ENCODE data around the gene SPATC1L.
"Not testable (repeated sequence)": the region's sequence is repeated elsewhere in the genome, so short reads cannot be mapped to it uniquely, and the experiment has no call there.

The SPATC1L gene

GRCh38 chr21:46207006-46207919, 23.0 kb upstream of the SPATC1L start:
- no peaks in the 10 kb centered on the region for H3K4me1 ChIP-seq (ENCODE audit: insufficient read depth, low read length)
- H3K9me3 ChIP-seq (ENCODE audit: insufficient read depth, low read depth, low read length) = no peaks in the 10 kb centered on the region
- WGBS = 94% methylated on average over 21 of the region's 21 CpGs
- no peak overlapping the region for H3K9ac ChIP-seq (ENCODE audit: low read depth, low read length)
- peaks cover 82% of the 10 kb centered on the region for H3K36me3 ChIP-seq (ENCODE audit: insufficient read depth, low read length)
- H3K27ac ChIP-seq (ENCODE audit: low read depth, low read length) = no peak overlapping the region
- H3K4me3 ChIP-seq (ENCODE audit: low read length) = no peak overlapping the region
- H3K27me3 ChIP-seq (ENCODE audit: insufficient read depth, low read length) = no peaks in the 10 kb centered on the region

GRCh38 chr21:46206163-46207005, 22.1 kb upstream of the SPATC1L start:
- WGBS = 96% methylated on average over 24 of the region's 24 CpGs
- no peak overlapping the region for H3K4me3 ChIP-seq (ENCODE audit: low read length)
- H3K27me3 ChIP-seq (ENCODE audit: insufficient read depth, low read length) = no peaks in the 10 kb centered on the region
- H3K4me1 ChIP-seq (ENCODE audit: insufficient read depth, low read length) = no peaks in the 10 kb centered on the region
- H3K36me3 ChIP-seq (ENCODE audit: insufficient read depth, low read length) = peaks cover 73% of the 10 kb centered on the region
- no peak overlapping the region for H3K27ac ChIP-seq (ENCODE audit: low read depth, low read length)
- H3K9me3 ChIP-seq (ENCODE audit: insufficient read depth, low read depth, low read length) = no peaks in the 10 kb centered on the region
- no peak overlapping the region for H3K9ac ChIP-seq (ENCODE audit: low read depth, low read length)

- 97% methylated on average over 16 of the region's 16 CpGs for WGBS
- peaks cover 73% of the 10 kb centered on the region for H3K36me3 ChIP-seq (ENCODE audit: insufficient read depth, low read length)
- H3K4me1 ChIP-seq (ENCODE audit: insufficient read depth, low read length) = no peaks in the 10 kb centered on the region
- no peaks in the 10 kb centered on the region for H3K27me3 ChIP-seq (ENCODE audit: insufficient read depth, low read length)
- H3K4me3 ChIP-seq (ENCODE audit: low read length) = no peak overlapping the region
- no peak overlapping the region for H3K27ac ChIP-seq (ENCODE audit: low read depth, low read length)
- no peaks in the 10 kb centered on the region for H3K9me3 ChIP-seq (ENCODE audit: insufficient read depth, low read depth, low read length)
- no peak overlapping the region for H3K9ac ChIP-seq (ENCODE audit: low read depth, low read length)
Measured at GRCh38 chr21:46205766-46206162, 21.5 kb upstream of the SPATC1L start.

DNA sequence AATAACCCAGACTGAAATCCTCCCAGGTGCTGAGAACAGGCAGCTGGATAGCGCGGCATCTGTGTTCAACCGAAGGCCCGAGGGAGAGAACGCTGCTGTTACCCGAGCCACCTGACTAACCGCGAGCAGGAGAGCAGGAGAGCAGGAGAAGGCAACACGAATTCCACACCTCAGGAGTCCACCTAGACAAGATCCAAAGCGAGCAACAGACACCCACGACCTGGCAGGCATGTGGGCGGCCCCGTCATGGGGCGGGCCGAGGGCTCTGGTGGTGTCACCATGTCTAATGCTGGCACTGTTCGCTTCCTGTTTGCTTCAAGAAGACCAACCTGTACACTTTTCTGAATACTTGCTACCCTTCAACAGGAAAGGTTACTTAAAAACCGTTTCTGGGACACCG, 20.9 kb upstream of the SPATC1L start:
- WGBS = 95% methylated on average over 16 of the region's 18 CpGs
- Histone ChIP-seq H3K36me3 (ENCODE audit: insufficient read depth, low read length) (peaks cover 73% of the 10 kb centered on the region), H3K4me3 (ENCODE audit: low read length) (no peak overlapping the region), H3K4me1 (ENCODE audit: insufficient read depth, low read length) (no peaks in the 10 kb centered on the region), H3K9ac (ENCODE audit: low read depth, low read length) (no peak overlapping the region), H3K27ac (ENCODE audit: low read depth, low read length) (no peak overlapping the region), H3K9me3 (ENCODE audit: insufficient read depth, low read depth, low read length) (no peaks in the 10 kb centered on the region), H3K27me3 (ENCODE audit: insufficient read depth, low read length) (no peaks in the 10 kb centered on the region)

GRCh38 chr21:46203203-46203600, 18.9 kb upstream of the SPATC1L start:
- peak overlapping the region; percentile 64; the same call in 1 of the 2 replicates for H3K27ac ChIP-seq (ENCODE audit: low read depth, low read length)
- H3K9ac ChIP-seq (ENCODE audit: low read depth, low read length) = no peak overlapping the region
- no peaks in the 10 kb centered on the region for H3K4me1 ChIP-seq (ENCODE audit: insufficient read depth, low read length)
- 95% methylated on average over 8 of the region's 8 CpGs for WGBS
- no peaks in the 10 kb centered on the region for H3K9me3 ChIP-seq (ENCODE audit: insufficient read depth, low read depth, low read length)
- H3K36me3 ChIP-seq (ENCODE audit: insufficient read depth, low read length) = peaks cover 74% of the 10 kb centered on the region
- H3K4me3 ChIP-seq (ENCODE audit: low read length) = no peak overlapping the region
- H3K27me3 ChIP-seq (ENCODE audit: insufficient read depth, low read length) = no peaks in the 10 kb centered on the region

- H3K9ac ChIP-seq (ENCODE audit: low read depth, low read length) = no peak overlapping the region
- no peak overlapping the region for H3K4me3 ChIP-seq (ENCODE audit: low read length)
- no peaks in the 10 kb centered on the region for H3K9me3 ChIP-seq (ENCODE audit: insufficient read depth, low read depth, low read length)
- no peaks in the 10 kb centered on the region for H3K27me3 ChIP-seq (ENCODE audit: insufficient read depth, low read length)
- H3K36me3 ChIP-seq (ENCODE audit: insufficient read depth, low read length) = peaks cover 74% of the 10 kb centered on the region
- H3K4me1 ChIP-seq (ENCODE audit: insufficient read depth, low read length) = no peaks in the 10 kb centered on the region
- peak overlapping the region; percentile 64; the same call in 1 of the 2 replicates for H3K27ac ChIP-seq (ENCODE audit: low read depth, low read length)
- WGBS = 64% methylated on average over 6 of the region's 6 CpGs
Measured at GRCh38 chr21:46202592-46203202, 18.4 kb upstream of the SPATC1L start.

- peaks cover 73% of the 10 kb centered on the region for H3K36me3 ChIP-seq (ENCODE audit: insufficient read depth, low read length)
- 83% methylated on average over 2 of the region's 8 CpGs for whole genome bisulfite sequencing
- H3K27me3 ChIP-seq (ENCODE audit: insufficient read depth, low read length) = not testable (repeated sequence)
Measured at GRCh38 chr21:46200877-46201803, 16.9 kb upstream of the SPATC1L start.

GRCh38 chr21:46199436-46200373, 15.4 kb upstream of the SPATC1L start:
- 77% methylated on average over 10 of the region's 13 CpGs for WGBS
- no peaks in the 10 kb centered on the region for H3K4me1 ChIP-seq (ENCODE audit: insufficient read depth, low read length)
- peaks cover 73% of the 10 kb centered on the region for H3K36me3 ChIP-seq (ENCODE audit: insufficient read depth, low read length)

More at GRCh38 chr21:46200877-46201803, 16.9 kb upstream of the SPATC1L start:
- not testable (repeated sequence) for H3K27ac ChIP-seq (ENCODE audit: low read depth, low read length); H3K9ac ChIP-seq (ENCODE audit: low read depth, low read length); H3K4me3 ChIP-seq (ENCODE audit: low read length); H3K9me3 ChIP-seq (ENCODE audit: insufficient read depth, low read depth, low read length); H3K4me1 ChIP-seq (ENCODE audit: insufficient read depth, low read length)

GRCh38 chr21:46196733-46197132, 12.5 kb upstream of the SPATC1L start:
- H3K36me3 ChIP-seq (ENCODE audit: insufficient read depth, low read length) = peaks cover 82% of the 10 kb centered on the region
- H3K9ac ChIP-seq (ENCODE audit: low read depth, low read length) = no peak overlapping the region
- H3K27me3 ChIP-seq (ENCODE audit: insufficient read depth, low read length) = no peaks in the 10 kb centered on the region
- no peaks in the 10 kb centered on the region for H3K4me1 ChIP-seq (ENCODE audit: insufficient read depth, low read length)
- H3K27ac ChIP-seq (ENCODE audit: low read depth, low read length) = no peak overlapping the region
- H3K9me3 ChIP-seq (ENCODE audit: insufficient read depth, low read depth, low read length) = no peaks in the 10 kb centered on the region
- no peak overlapping the region for H3K4me3 ChIP-seq (ENCODE audit: low read length)
- WGBS = 91% methylated on average over 20 of the region's 20 CpGs

More at GRCh38 chr21:46199436-46200373, 15.4 kb upstream of the SPATC1L start:
- Histone ChIP-seq H3K27me3 (ENCODE audit: insufficient read depth, low read length) (no peaks in the 10 kb centered on the region), H3K9me3 (ENCODE audit: insufficient read depth, low read depth, low read length) (no peaks in the 10 kb centered on the region), H3K4me3 (ENCODE audit: low read length) (no peak overlapping the region), H3K9ac (ENCODE audit: low read depth, low read length) (no peak overlapping the region), H3K27ac (ENCODE audit: low read depth, low read length) (no peak overlapping the region)
